Trophoblast cell (in vitro differentiated cells and primary cell): ENCODE data around the gene SLC26A2.
"Not testable (repeated sequence)": the region's sequence is repeated elsewhere in the genome, so short reads cannot be mapped to it uniquely, and the experiment has no call there.

Experiments used
- DNase-seq, 2 donors: peaks; one replicate each; pipeline ENCODE4 v3.0.0-alpha.2; 2016
- H2AFZ ChIP-seq: 2 replicates; pipeline ENCODE4 v1.6.1; 2013; ENCODE audit warnings: low read length, moderate library complexity, mild to moderate bottlenecking; ENCODE audit not compliant: insufficient read depth, poor library complexity
- H2AK5ac ChIP-seq: 2 replicates; pipeline ENCODE4 v1.6.1; 2013; ENCODE audit warnings: mild to moderate bottlenecking, low read length
- H2BK120ac ChIP-seq: 2 replicates; pipeline ENCODE4 v1.6.1; 2013; ENCODE audit warnings: low read length, mild to moderate bottlenecking, moderate library complexity; ENCODE audit not compliant: insufficient read depth, poor library complexity
- H2BK12ac ChIP-seq: 2 replicates; pipeline ENCODE4 v1.6.1; 2013; ENCODE audit warnings: mild to moderate bottlenecking, low read length, moderate library complexity
- H2BK5ac ChIP-seq: 2 replicates; pipeline ENCODE4 v1.6.1; 2013; ENCODE audit warnings: low read length, low read depth, moderate library complexity, mild to moderate bottlenecking; ENCODE audit not compliant: poor library complexity
- H3K14ac ChIP-seq: 2 replicates; pipeline ENCODE4 v1.6.1; 2013; ENCODE audit warnings: mild to moderate bottlenecking, low read length
- H3K18ac ChIP-seq: 2 replicates; pipeline ENCODE4 v1.6.1; 2013; ENCODE audit warnings: mild to moderate bottlenecking, low read length
- H3K23ac ChIP-seq: 2 replicates; pipeline ENCODE4 v1.6.1; 2013; ENCODE audit warnings: low read length
- H3K27ac ChIP-seq: 2 replicates; pipeline ENCODE4 v1.5.1; 2013; ENCODE audit warnings: low read depth, mild to moderate bottlenecking, inconsistent platforms, low read length, moderate library complexity
- H3K27me3 ChIP-seq: 2 replicates; pipeline ENCODE4 v1.6.1; 2013; ENCODE audit warnings: inconsistent platforms, mild to moderate bottlenecking, low read length, moderate library complexity; ENCODE audit not compliant: insufficient read depth
- H3K36me3 ChIP-seq, 2 experiments: 1 replicate in 1 of 2; 2 replicates in 1 of 2; pipeline ENCODE4 v1.6.1; 2013; ENCODE audit warnings: low read length in 2 of 2, mild to moderate bottlenecking in 2 of 2, moderate library complexity in 1 of 2; ENCODE audit not compliant: insufficient read depth in 2 of 2, control insufficient read depth in 1 of 2
- H3K4ac ChIP-seq: 2 replicates; pipeline ENCODE4 v1.6.1; 2013; ENCODE audit warnings: low read depth, mild to moderate bottlenecking, low read length, moderate library complexity
- H3K4me1 ChIP-seq, 2 experiments: 1 replicate in 1 of 2; 2 replicates in 1 of 2; pipeline ENCODE4 v1.6.1; 2013; ENCODE audit warnings: low read length in 2 of 2, mild to moderate bottlenecking in 2 of 2, moderate library complexity in 1 of 2; ENCODE audit not compliant: insufficient read depth in 2 of 2, control insufficient read depth in 1 of 2
- H3K4me2 ChIP-seq: 2 replicates; pipeline ENCODE4 v1.6.1; 2013; ENCODE audit warnings: inconsistent platforms, mild to moderate bottlenecking, low read length, moderate library complexity
- H3K4me3 ChIP-seq: 2 replicates; pipeline ENCODE4 v1.5.1; 2013; ENCODE audit warnings: mild to moderate bottlenecking, low read depth, low read length, inconsistent platforms
- H3K79me1 ChIP-seq: one replicate; pipeline ENCODE4 v1.6.1; 2013; ENCODE audit warnings: low read length
- H3K79me2 ChIP-seq: 2 replicates; pipeline ENCODE4 v1.6.1; 2013; ENCODE audit warnings: low read length, mild to moderate bottlenecking; ENCODE audit not compliant: control insufficient read depth, insufficient read depth, poor library complexity
- H3K9ac ChIP-seq: 2 replicates; pipeline ENCODE4 v1.6.1; 2013; ENCODE audit warnings: mild to moderate bottlenecking, low read length
- H3K9me3 ChIP-seq: 2 replicates; pipeline ENCODE4 v1.6.1; 2013; ENCODE audit warnings: low read depth, mild to moderate bottlenecking, control low read depth, inconsistent platforms, low read length; ENCODE audit not compliant: insufficient read depth
- H4K12ac ChIP-seq: 2 replicates; pipeline ENCODE4 v1.6.1; 2013; ENCODE audit warnings: low read depth, mild to moderate bottlenecking, low read length, moderate library complexity
- H4K8ac ChIP-seq: 2 replicates; pipeline ENCODE4 v1.6.1; 2013; ENCODE audit warnings: low read depth, mild to moderate bottlenecking, low read length, moderate library complexity
- H4K91ac ChIP-seq: one replicate; pipeline ENCODE4 v1.6.1; 2013; ENCODE audit warnings: low read depth, mild to moderate bottlenecking, low read length, moderate library complexity
- WGBS: extraction: QIAGEN DNeasy Blood & Tissue Kit; methylation state at CpG from one replicate; pipeline ENCODE4 v1.1.7; 2013; ENCODE audit warnings: missing lambda C conversion rate; ENCODE audit not compliant: insufficient read length, insufficient coverage; ENCODE audit errors: extremely low coverage; 5-methylcytosine and 5-hydroxymethylcytosine counted together

Gene SLC26A2

GRCh38 chr5:150028047-150028446, 67.5 kb downstream of the SLC26A2 start:
- H3K4me1 ChIP-seq, H4K8ac ChIP-seq, H4K12ac ChIP-seq, H3K4me3 ChIP-seq, H3K9me3 ChIP-seq, H3K18ac ChIP-seq, H3K23ac ChIP-seq, H3K9ac ChIP-seq, H3K27me3 ChIP-seq, H2AK5ac ChIP-seq, H2BK120ac ChIP-seq, H3K4me2 ChIP-seq, H3K27ac ChIP-seq, H2BK5ac ChIP-seq, H3K79me2 ChIP-seq, H2AFZ ChIP-seq, H3K79me1 ChIP-seq, H4K91ac ChIP-seq, DNase-seq, H2BK12ac ChIP-seq, H3K14ac ChIP-seq, H3K4ac ChIP-seq: not testable (repeated sequence)
- no CpG with 5 or more reads among the region's 1 CpG for WGBS
- H3K36me3 ChIP-seq, result peaks cover 26 to 40% of the 10 kb centered on the region in 2 experiments

GRCh38 chr5:150033334-150033733, 72.8 kb downstream of the SLC26A2 start:
- H4K12ac ChIP-seq, result no peak overlapping the region
- no peak overlapping the region for H4K91ac ChIP-seq
- no peak overlapping the region for H3K27ac ChIP-seq
- H3K27me3 ChIP-seq, result no peaks in the 10 kb centered on the region
- H2AK5ac ChIP-seq, result no peak overlapping the region
- 100% methylated on average over 3 of the region's 4 CpGs for WGBS
- H2BK5ac ChIP-seq, result no peak overlapping the region
- H3K9me3 ChIP-seq, result no peaks in the 10 kb centered on the region
- H3K23ac ChIP-seq, result no peak overlapping the region
- H3K18ac ChIP-seq, result no peak overlapping the region
- no peak for DNase-seq
- H3K4me2 ChIP-seq, result no peak overlapping the region
- H2AFZ ChIP-seq, result no peak overlapping the region
- H3K79me1 ChIP-seq, result no peaks in the 10 kb centered on the region
- no peak overlapping the region for H3K4ac ChIP-seq
- no peak overlapping the region for H3K14ac ChIP-seq
- no peak overlapping the region for H2BK120ac ChIP-seq
- peaks cover 19 to 45% of the 10 kb centered on the region in 2 experiments for H3K36me3 ChIP-seq
- H4K8ac ChIP-seq, result no peak overlapping the region
- H3K4me1 ChIP-seq, result peaks cover 0 to 2% of the 10 kb centered on the region in 2 experiments
- H2BK12ac ChIP-seq, result no peak overlapping the region
- no peaks in the 10 kb centered on the region for H3K79me2 ChIP-seq
- no peak overlapping the region for H3K9ac ChIP-seq
- no peak overlapping the region for H3K4me3 ChIP-seq

GRCh38 chr5:150034662-150035061, 74.1 kb downstream of the SLC26A2 start:
- H3K18ac ChIP-seq, result no peak overlapping the region
- no peaks in the 10 kb centered on the region for H3K27me3 ChIP-seq
- H3K36me3 ChIP-seq, result peaks cover 19 to 45% of the 10 kb centered on the region in 2 experiments
- WGBS, result no CpG with 5 or more reads among the region's 4 CpGs
- H3K14ac ChIP-seq, result no peak overlapping the region
- no peak overlapping the region for H3K27ac ChIP-seq
- no peak for DNase-seq
- no peak overlapping the region for H3K4ac ChIP-seq
- H2BK12ac ChIP-seq, result no peak overlapping the region
- H3K4me1 ChIP-seq, result peaks cover 0 to 2% of the 10 kb centered on the region in 2 experiments
- H4K12ac ChIP-seq, result no peak overlapping the region
- no peak overlapping the region for H2AK5ac ChIP-seq
- no peaks in the 10 kb centered on the region for H3K79me1 ChIP-seq
- H3K79me2 ChIP-seq, result no peaks in the 10 kb centered on the region
- H3K9me3 ChIP-seq, result no peaks in the 10 kb centered on the region
- H4K91ac ChIP-seq, result no peak overlapping the region
- no peak overlapping the region for H3K23ac ChIP-seq
- H4K8ac ChIP-seq, result no peak overlapping the region
- no peak overlapping the region for H2AFZ ChIP-seq
- no peak overlapping the region for H3K4me3 ChIP-seq
- H3K4me2 ChIP-seq, result no peak overlapping the region
- no peak overlapping the region for H2BK5ac ChIP-seq
- H3K9ac ChIP-seq, result no peak overlapping the region
- H2BK120ac ChIP-seq, result no peak overlapping the region

- Histone ChIP-seq H3K4ac (no peak overlapping the region), H3K36me3 (peaks cover 20 to 45% of the 10 kb centered on the region in 2 experiments), H3K18ac (no peak overlapping the region), H3K9ac (no peak overlapping the region), H3K4me2 (no peak overlapping the region), H4K91ac (no peak overlapping the region), H3K4me3 (no peak overlapping the region), H2BK12ac (no peak overlapping the region), H3K23ac (no peak overlapping the region), H3K79me2 (no peaks in the 10 kb centered on the region), H2AK5ac (no peak overlapping the region), H3K4me1 (peaks cover 0 to 2% of the 10 kb centered on the region in 2 experiments), H2BK5ac (no peak overlapping the region), H4K8ac (no peak overlapping the region), H4K12ac (no peak overlapping the region), H3K14ac (no peak overlapping the region), H3K79me1 (no peaks in the 10 kb centered on the region), H2AFZ (no peak overlapping the region), H3K27me3 (no peaks in the 10 kb centered on the region), H2BK120ac (no peak overlapping the region), H3K9me3 (no peaks in the 10 kb centered on the region), H3K27ac (no peak overlapping the region)
- no CpG with 5 or more reads among the region's 7 CpGs for WGBS
- no peak for DNase-seq
Observed at GRCh38 chr5:150035139-150035895, 74.8 kb downstream of the SLC26A2 start.
